HG03097 (cell line): Measurements from ENCODE around the gene TBC1D9.

Source experiments
- ATAC-seq: cut with Tn5 transposase; IDR thresholded peaks from one replicate; pipeline ENCODE4 v1.9.1; 2021; ENCODE audit not compliant: unreplicated experiment, low FRiP score

TBC1D9 gene

DNA sequence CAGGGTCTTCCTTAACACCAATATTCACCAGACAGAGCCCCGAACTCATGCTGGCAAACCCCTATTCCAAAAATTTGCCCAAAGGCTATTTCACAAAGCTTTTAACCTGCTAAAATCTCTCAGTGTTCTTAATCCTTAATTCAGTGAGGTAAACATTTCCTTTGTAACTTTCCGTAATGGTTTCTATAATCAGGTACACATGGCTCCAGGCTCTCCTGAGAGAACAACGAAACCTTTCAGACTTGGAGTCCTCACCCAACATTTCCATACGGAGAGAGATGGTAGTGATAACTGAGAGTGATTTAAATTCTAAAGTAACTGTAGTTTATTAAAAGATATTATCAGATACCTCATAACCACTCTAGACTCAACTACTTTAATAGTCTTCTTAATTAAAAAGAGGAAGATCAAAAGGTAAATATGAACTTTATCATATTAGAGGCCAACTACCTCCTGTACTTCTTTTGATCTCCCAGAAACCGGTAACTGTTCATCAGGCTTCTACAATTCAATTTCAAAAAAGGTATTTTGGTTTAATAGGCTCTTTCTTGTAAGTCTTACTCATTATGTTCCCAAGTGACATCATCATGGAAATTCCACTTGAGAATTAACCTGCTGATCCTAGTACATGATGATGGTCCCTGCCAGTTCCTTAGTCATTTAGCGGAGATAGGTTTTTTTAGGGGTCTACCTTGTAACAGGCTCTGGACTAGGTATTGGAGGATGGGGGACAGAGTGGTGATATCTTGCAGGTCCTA is 96.1 kb downstream of the TBC1D9 start:
- ATAC-seq: no peak

DNA sequence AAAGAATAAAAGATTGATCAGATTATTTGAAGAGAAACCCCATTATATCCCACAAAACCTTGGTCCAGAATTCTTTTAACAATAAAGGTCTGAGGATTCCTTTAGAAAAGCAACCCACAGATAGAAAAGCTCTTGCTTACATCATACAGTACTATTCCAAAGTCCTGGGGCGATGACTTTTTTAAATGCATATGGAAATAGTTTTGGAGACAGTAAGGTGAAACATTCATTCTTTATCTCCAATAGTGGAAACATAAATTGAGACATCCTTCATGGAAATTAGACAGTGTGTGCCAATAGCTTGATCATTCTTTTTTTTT is 101.7 kb downstream of the TBC1D9 start:
- no peak for ATAC-seq

DNA sequence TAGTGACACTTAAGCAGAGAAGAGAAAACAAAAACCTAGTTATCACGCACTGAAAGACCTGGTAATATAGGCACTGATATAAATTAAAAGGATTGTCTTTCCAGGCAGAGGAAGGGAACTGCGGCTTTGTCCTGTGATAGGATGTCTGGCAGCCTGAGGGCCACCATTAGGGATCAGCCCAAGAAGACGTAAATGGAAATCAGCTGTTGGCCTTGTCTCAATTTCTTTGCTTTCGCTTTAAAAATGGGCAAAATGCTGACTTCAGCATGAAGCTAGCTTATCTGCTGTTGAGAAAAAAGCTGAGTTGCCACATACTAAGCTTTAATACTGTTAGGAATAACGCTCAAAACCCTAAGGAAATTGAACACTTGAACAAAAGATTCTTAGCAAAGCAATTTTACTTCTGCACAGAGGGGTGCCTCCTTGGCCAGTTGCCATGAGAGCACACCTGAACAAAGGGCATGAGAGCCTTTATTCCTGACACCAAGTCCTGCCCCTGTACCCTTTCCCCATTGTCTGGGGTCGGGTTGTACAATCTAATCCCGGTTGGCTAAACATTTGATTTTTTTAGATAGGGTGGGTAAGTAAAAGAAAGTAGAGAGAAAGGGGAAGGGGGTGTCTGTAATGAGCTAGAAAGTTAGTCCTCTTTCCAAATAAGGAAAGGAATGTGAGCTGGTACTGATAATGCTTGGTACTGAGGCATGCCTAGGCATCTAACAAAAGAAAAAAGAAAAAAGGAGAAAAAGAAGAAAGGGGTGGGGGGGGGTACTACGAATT is 102.3 kb downstream of the TBC1D9 start:
- ATAC-seq: no peak

DNA sequence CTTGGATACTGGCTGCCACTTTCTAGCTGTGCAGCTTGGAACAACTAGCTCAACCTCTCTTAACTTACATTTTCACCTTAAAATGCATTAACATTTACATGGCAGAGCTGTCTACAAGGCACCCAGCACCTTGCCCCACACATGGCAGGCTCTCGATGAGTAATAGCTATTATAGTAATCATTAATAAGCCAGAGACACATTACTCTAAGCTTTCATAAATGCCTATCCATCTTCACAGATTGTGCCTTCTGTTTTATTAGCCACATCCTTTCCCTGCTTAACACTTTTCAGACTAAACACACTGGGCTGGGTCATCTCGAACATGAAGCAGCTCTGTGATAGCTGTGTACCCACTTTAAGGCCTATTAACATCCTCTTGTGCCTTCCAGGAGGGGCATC is 103.6 kb downstream of the TBC1D9 start:
- no peak for ATAC-seq

DNA sequence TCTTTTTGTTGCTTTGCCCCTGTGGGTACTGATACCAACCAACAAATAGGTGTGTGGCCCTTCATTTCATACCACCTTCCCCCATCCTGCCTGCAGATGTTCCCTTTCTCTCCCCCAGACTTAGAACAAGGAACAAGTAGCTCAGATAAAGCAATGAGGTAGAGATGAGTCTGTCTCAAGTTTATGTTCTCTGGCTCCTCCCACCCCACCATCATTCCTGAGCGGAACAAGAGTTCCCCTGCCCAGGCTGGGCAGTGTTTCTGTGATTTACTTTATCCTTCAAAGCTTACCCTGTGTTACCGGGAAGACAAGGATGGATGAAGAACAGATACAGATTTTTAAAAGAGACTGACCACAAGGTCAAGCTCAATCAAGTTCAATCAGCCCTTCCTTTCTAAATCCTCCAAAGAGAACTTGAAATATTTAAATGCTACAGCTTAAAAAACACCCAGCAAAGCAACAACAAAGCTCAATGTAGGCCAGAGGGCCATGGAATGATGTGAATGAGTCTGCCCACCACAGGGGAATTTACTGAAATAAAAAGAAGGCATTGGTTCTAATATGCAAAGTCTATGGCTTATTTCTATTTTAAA is 107.4 kb downstream of the TBC1D9 start:
- no peak for ATAC-seq

DNA sequence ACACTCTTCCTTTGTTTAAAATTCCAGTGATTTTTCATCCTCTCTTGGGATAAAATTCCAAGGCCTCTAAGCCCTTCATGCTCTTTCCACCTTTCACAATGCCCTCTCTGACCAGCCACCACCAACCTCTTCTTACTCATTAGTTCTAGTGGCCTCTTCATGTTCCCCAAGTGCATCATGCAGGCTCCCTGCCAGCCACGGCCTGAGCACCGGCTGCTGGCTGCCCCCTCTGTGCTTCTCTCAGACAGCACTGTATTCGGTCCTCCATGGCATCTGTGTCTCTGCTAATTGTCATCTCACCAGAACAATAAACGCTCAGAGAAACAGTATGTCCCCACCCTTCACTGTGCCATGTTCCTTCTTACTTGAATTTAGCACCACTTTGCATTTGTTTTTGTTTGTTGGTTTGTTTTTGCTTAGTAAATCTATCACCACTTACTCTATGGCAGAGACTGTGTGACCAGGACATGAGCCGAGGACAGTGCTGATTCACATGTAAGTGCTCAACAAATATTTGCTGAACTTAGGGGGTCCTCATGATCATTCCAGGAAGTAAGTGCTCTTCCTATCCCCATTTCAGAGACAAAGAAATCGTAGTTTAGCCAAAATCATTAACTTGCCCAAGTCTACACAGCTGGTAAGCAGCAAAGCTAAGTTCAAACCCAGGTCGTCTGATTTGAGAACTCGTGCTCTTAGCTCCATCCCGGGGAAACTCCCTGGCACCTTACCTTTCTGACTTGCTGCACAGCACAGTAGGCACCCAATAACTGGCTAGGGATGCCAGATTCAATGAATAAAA is 110.4 kb downstream of the TBC1D9 start:
- no peak for ATAC-seq

DNA sequence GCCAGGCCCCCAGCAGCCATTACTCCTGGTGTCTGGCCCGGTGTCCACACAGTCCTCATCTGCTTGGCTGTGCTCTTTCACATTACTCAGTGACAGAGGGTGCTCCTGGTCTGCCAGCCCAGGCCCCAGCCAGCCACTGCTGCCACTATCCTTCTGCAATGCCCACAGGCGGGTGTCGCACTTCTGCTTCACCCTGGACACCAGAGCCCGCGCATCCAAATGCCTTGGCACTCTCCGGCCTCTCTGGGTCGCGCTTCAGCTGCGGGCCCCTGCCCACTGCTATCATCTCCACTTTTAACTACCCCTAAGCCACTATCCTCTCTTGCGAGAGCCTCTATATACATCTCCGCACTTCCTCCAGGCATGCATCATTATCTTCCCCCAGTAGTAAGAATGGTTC is 111.0 kb downstream of the TBC1D9 start:
- no peak for ATAC-seq

DNA sequence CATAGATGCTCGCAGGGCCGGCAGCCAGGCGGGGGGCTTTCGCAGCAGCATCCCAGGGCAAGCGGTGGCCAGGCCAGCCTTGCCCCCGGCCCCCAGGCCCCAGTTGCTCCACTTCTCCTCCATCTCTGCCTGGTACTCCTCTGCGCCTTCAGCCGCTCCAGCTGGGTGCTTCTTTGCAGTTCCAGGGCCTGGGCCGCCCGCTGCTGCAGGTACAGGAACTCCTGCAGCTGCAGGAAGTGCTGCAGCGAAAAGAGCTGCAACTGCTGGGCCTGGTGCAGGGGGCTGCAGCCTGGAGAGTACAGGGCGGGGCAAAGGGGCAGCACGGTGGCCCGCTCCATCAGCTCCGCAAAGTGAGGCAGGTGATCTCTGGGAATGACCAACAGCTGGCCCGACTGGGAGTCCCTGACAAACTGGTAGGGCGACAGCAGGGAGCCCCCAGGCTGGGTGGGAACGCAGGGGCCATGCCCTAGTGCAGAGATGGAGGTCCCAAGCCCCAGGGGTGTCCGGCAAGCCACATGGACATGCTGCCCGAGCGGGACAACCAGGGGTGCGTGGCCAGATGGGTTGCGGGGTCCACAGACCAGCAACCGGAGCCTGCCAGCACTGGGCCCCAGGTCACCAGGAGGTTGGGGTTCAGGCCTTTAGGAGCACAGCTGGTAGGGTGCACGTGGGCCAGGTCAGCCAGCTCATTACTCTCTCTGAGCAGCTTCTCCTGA is 111.6 kb downstream of the TBC1D9 start:
- no peak for ATAC-seq

DNA sequence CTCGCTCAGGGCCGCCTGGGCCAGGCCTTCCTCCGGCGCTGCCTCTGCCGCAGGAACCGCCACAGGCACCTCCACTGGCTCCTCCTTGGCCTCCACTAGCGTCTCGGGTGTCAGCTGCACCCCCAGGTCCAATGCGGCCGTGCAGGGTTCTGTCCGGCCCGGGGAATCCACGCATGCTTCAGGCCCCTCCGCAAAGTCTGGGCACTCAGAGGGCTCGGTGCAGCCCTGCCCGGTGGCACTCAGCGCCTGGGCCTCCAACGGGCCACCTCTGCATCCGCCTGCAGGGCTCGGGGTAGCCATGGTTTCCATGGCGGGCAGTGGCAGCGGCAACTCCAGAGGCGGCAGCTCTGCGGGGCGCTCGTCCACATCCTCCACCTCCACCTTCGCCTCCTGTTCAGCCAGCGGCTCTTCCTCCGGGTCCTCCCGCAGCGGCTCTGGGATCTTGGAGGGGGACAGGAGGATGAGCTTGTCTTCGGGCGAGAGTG is 112.6 kb downstream of the TBC1D9 start:
- no peak for ATAC-seq

DNA sequence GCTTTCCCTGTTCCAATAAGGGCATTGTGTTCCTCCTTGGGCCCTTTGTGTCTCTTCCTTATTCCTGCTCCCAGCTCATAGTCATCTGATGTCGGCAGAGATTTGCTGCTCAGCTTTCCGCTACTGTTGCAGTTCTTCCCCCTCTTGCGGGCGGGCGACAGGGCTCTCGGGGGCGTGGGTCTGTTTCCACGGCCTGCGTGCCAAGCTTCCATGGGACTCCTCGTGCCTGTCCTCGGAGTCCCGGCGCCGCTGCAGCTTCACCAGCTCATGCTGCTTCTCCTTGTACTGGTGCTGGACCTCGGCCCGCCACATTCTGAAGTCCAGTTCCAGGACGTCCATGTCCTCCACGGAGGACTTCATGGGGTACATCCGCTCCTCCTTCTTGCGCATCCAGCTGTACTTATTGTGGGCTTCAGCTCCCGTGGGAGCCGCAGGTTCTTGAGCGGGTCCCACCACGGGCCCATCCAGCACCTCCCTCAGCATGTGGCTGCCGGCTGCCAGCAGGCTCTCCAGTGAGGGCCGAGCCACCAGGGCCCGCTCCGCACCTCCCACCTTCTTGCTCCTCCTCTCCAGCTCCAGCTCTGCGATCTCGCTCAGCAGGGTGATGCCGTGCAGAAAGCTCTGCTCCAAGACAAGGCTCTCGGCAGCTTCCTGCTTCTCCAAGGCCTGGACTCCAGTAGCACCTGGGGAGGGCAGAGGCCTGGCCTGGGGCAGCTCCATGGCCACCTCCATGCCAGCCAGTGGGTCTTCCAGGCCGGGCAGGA is 113.3 kb downstream of the TBC1D9 start:
- ATAC-seq: no peak

DNA sequence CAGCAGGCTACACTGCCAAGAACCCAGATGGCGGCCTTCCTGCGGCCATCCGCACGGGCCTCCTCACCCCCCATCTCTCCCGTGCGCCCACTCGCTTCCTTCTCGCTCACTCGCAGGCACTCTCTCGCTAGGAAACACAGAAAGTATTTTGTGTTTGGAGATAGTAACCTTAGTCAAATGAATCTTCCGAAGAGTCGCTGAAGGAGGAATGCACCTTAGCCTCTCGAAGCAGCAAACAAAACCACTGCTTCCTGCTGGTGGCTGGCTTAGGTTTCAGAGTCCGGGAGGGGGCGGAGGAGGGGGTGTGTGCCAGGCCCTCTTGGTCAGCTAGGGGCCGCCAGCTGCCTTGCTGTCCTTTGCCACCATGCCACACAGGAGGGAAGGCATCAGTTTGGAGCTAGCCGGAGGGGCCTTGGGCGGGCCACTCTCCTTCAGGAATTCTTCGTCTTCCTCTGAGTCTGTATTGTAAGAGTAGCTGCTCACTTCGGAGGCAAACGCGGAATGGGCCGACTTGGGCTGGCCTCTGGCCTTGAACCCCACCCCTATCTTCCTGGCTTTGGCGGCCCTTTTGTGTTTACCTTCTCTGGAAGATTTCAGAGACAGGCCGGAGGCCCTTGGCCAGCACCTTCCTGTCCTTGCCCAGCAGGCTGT is 114.3 kb downstream of the TBC1D9 start:
- no peak for ATAC-seq

DNA sequence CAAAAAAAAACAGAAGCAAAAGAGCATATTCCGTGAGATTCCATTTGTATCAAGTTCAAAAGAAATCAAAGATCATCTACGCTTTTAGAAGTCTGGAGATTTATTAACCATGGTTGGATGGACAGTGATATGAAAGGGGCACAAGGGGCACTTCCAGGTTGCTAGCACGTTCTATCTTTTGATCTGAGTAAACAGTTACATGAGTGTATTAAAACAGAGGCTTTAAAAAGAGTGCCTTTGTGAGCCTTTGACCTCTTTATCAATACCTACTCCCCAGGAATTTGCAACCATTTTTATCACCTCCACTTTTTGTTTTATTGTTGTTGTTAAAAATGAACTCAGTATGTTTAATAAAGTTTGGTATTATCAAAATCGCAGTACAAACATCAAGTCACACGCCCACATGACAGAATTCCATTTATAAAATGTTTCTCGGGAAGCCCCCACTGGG is 115.1 kb downstream of the TBC1D9 start:
- no peak for ATAC-seq

DNA sequence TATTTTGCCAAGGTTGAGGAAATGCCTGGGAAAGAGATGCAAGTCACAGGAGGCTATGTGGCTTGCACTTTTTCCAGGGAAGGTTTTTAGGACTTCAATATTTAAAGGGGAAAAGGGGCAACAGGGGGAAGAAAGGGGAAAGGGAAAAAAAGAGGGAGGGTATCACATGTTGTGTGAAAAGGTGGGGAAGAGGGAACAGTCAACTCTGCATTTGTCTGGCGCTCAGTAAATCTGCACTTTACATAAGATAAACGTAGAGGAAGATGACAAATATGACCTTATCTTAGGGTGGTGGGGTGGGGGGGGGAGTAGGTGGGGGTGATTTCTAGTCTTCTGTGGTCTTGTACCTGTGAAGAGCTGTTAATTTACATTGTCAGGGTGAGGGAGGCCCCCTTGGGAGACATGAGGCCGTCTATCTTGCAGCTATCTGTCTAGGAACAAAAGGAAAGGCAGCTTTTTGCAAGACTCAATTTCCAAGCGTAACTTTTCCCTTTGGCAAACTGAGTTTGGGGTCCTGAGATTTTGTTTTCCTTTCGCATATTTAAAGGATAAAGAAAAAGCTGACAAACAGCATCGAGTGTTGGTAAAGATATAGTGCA is 115.9 kb downstream of the TBC1D9 start:
- ATAC-seq: no peak

DNA sequence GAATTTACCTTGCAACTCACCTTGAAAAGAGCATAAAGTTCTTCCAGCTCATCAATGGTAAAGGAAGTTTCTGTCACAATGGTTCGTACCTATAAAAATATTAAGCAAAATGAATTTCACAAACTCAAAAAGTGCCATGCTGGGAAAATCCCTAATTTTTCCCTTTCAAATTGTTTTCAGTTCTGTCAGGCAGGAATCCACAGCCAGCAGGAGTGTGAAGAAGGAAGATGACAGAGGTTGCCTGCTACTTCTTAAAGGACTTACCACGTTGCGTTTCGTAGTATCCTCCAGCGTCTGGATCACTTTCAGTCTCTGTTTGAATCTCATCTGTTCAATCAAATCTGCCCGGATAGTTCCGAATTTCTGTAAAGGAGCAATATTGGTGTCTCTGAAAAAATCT is 117.1 kb downstream of the TBC1D9 start:
- ATAC-seq: no peak

DNA sequence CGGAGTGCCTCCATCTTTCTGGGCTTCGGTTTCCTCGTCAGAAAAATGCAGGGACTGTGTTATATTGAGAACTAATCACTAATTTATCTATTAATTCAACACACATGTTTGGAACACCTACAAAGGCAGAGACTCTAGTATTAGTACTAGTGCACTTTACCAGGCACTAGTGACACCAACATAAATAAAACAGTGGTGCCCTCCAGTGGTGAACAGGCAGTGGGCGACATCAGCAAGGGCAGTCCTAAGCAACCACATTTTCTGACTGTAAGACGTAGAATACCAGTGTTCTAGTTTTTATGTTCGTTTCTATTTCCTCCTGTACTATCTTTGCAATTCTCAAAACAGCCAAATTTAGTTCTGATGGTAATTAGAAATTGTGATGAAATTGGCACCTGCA is 118.3 kb downstream of the TBC1D9 start:
- no peak for ATAC-seq

DNA sequence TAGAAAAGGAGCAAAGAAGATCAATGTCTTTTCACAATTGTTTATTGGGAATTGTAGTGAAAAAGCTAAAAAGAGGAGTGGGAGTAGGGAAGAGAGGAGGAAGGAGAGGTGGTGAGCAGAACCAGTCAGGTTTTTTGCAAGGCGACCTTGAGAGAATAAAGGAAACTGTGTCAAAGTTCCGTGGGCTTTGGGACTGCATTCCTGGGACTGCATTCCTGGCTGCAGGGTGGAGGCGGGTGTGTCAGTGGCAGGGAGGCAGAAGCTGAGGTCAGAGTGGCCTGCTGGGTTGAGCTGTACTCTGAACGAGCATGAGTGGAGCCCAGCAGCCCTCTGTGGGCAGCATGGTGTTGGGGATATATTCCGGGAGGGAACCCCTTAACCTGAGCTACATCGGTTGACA is 120.6 kb downstream of the TBC1D9 start:
- ATAC-seq: no peak

DNA sequence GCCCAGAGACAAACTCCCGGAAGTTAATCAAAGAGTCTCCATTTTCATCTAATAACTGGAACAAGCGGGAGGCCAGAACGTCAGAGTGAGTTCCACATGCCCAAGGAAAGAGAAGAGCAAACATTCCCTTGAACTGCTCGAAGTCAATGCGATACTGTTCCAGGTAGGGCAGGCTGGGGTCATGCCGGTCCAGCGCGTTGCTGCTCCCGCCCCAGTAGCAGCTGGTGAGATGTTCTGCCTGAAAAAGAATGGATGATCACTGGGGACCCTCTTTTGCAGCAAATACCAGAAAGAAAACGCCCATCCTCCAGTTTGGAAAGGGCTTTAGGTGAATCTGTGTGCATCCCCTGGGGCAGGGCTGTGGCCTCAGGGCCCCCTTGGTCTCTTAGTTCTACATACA is 122.2 kb downstream of the TBC1D9 start:
- ATAC-seq: no peak

DNA sequence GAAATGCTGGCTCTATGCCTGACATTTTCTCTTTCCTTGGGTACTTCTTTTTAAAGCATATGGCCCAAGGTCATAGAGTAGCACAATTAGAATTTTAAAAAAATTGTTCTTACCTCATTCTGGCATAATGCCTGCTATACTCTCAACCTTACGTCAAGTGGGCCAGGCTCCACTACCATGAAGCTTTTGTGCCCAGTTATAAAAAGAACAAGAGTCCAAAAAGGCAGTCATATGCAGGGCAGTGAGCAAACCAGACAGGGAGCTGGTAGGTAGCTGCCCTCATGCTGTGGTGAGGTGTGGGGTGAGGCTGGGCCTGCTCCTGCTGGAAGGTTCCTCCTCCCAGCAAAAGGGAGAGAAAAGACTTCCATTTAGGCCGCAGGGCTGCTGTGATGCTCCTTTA is 123.1 kb downstream of the TBC1D9 start:
- ATAC-seq: no peak

DNA sequence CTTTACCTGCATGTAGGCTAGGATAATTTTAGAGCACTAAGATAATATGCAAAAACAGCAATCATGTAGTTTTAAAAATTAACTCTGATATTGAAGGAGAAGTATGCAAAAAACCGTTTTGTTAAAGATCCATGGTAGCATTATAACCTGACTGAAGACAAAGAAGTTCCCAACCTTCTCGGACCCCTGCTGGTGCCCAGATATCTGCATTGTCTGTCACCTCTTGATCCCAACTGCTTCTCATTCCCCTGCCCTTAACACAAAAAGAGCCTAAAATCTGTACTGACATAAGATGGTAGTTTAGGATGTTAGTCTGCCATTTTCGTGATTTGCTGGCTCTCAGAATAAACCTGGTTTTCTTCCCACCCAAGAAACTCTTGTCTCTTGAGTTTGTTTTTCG is 125.9 kb downstream of the TBC1D9 start:
- no peak for ATAC-seq
